Measurements from ENCODE around the gene SCN1B. TPM values are rescaled to one million over a fixed set of nuclear protein-coding genes. Genes with fewer than 3 reads are reported as not detected.

SCN1B gene
- total and polyA plus RNA-seq, 2 of the 13 experiments (the other 11 are each of a cell fraction or from before 2014, with no cell fraction given) = 2.7 to 20.1 TPM

DNA sequence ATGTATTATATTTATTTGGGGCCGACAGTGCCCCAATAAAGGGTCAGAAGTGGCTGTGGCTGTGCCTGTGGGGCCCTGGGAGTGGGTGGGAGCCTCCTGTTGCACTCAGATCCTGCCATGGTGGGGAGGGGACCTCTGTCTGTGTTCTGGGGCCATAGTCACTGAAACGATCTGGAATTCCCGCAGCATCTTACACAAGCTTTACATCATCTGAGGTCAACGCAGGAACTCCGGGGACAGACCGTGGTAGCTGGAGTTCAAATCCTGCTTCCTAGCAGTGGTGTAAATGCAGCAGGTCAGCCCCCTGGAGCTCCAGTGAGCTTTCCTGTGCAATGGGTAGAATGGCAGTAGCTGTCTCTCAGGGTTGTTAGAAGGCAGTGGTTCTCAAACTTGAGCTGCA, 3.9 kb upstream of the SCN1B start:
- peaks cover 28% of the 10 kb centered on the region for H3K4me1 ChIP-seq (ENCODE audit: insufficient read depth, low read length)
- peaks cover 0 to 3% of the 10 kb centered on the region in 2 experiments; a peak in 1 of 5 replicates for H3K27me3 ChIP-seq (ENCODE audit: control insufficient read depth in 1 of 2, insufficient read depth in 2 of 2, low read length in 2 of 2)
- TF ChIP-seq NCOA1 (CRISPR knock-in tag; IDR thresholded peaks at IDR 0.05) = no peak
- TF ChIP-seq ZNF737 (CRISPR knock-in tag; IDR thresholded peaks at IDR 0.05; ENCODE audit: borderline replicate concordance) = no peak
- TF ChIP-seq ZNF75D (CRISPR knock-in tag; IDR thresholded peaks at IDR 0.05; ENCODE audit: borderline replicate concordance) = no peak
- no peak for TF ChIP-seq TOPORS (CRISPR knock-in tag; IDR thresholded peaks at IDR 0.05)
- TF ChIP-seq, protein P1, sequence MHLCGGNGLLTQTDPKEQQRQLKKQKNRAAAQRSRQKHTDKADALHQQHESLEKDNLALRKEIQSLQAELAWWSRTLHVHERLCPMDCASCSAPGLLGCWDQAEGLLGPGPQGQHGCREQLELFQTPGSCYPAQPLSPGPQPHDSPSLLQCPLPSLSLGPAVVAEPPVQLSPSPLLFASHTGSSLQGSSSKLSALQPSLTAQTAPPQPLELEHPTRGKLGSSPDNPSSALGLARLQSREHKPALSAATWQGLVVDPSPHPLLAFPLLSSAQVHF (CRISPR knock-in tag; IDR thresholded peaks at IDR 0.05) = no peak
- TF ChIP-seq TCF7 (IDR thresholded peaks at IDR 0.05; ENCODE audit: low read depth) = no peak
- TF ChIP-seq ZNF251 (CRISPR knock-in tag; IDR thresholded peaks at IDR 0.05) = no peak
- TF ChIP-seq ESRRA (CRISPR knock-in tag; IDR thresholded peaks at IDR 0.05; ENCODE audit: low read depth) = no peak
- peak; percentile 37; the same call in 1 of the 2 replicates for TF ChIP-seq POLR2G (IDR thresholded peaks at IDR 0.05; ENCODE audit: low read depth, low read length)
- 0 out of 2 replicates have a peak, but pooled peaks have one; percentile 25 for TF ChIP-seq ZNF629 (CRISPR knock-in tag; conservative IDR thresholded peaks at IDR 0.05)
- no peak for DNase-seq (ENCODE audit: low spot score)
- in situ Hi-C loops (cut with HindIII; ENCODE audit: extremely low pct_ligation_motif_present, low pct_unique_long_range_greater_than_20kb) = no loop called here
- ChIA-PET CTCF (ENCODE audit: low intra/inter-chr PET ratio, low total read pairs) (no interaction called here), POLR2A (interaction anchor here (1.2 kb wide), 1 partner anchor 12 kb away, joined by 4 read pairs; no protein-coding TSS in a partner anchor)
- no TSS peak for BruUV-seq (replicated peaks)
- peaks cover 17 to 57% of the 10 kb centered on the region in 2 experiments for H3K36me3 ChIP-seq (replicated peaks in 1 of 2; ENCODE audit: control insufficient read depth in 1 of 2, insufficient read depth in 2 of 2, low read length in 2 of 2)
- FAIRE-seq = no peak
- no peak overlapping the region for H3K27ac ChIP-seq (ENCODE audit: extremely low read length, insufficient read depth, low read length)
- H3K79me2 ChIP-seq (ENCODE audit: insufficient read depth, low read length) = no peaks in the 10 kb centered on the region
- WGBS (ENCODE audit: low lambda C conversion rate) = 100% methylated on average over 1 of the region's 6 CpGs
- H3K4me2 ChIP-seq (ENCODE audit: low read depth, low read length) = no peak overlapping the region
- H3K9me3 ChIP-seq (ENCODE audit: low read length) = no peaks in the 10 kb centered on the region
- H4K20me1 ChIP-seq (ENCODE audit: insufficient read depth, low read length) = 0 out of 2 replicates have a peak, but pooled peaks cover 6% of the 10 kb centered on the region
- H3K4me3 ChIP-seq (replicated peaks in 1 of 3; ENCODE audit: insufficient read depth in 1 of 3, low read depth in 2 of 3, low read length in 3 of 3) = no peak overlapping the region
- H2AFZ ChIP-seq (ENCODE audit: low read length) = no peak overlapping the region
- H3K9ac ChIP-seq (ENCODE audit: insufficient read depth, low read depth, low read length) = no peak overlapping the region
- intact Hi-C loops (cut with micrococcal nuclease; ENCODE audit: unreplicated experiment) = no loop called here
- ATAC-seq = no peak
